ENCODE measurements around the gene TARBP1. TPM values are rescaled to one million over a fixed set of nuclear protein-coding genes. Genes with fewer than 3 reads are reported as not detected.
A peak's percentile ranks its signal among the peaks of the same experiment; 100 is the strongest.

TARBP1 gene
- total and polyA plus RNA-seq, 4 experiments from 2014 or later, result 10.0 to 27.5 (median 20.0) TPM

DNA sequence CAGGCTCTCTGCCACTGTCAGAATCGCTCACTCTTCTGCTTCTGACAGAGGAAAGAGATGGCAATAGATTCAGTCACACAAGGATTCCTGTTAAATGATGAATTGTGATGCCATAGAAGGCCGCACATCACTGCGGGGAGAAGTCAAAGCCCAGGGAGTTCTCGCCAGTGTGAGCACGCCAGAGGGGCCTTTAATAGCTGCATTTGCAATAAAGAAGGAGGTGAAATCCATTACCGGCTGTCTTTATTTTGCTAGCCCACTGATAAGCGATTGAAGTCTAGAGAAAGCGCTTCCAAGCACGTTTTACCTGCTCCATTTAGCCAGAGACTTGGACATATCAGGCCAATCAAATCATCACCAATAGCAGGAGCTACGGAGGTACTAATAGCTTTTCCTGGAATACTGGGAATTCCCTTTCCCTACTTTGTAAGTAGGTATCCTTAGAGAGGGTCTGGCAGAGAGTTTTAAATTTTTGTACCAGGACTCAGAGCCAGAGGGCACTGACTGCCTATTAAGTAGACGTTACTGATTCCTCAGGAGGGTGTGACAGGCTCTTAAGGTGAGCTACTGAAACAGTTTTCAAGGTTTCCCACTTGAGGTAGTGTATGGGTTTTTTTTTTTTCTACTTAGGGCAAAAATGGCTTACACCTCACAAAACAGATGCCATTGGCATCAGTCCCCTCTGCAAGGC is 10.2 kb upstream of the TARBP1 start:
- no peak for DNase-seq
- Histone ChIP-seq H3K36me3 (ENCODE audit: insufficient read depth, low read length) (no peaks in the 10 kb centered on the region), H3K4me1 (ENCODE audit: insufficient read depth, low read length) (peaks cover 10% of the 10 kb centered on the region), H3K4me3 (ENCODE audit: low read length in 2 of 2) (no peak overlapping the region), H3K27me3 (ENCODE audit: insufficient read depth, low read length) (no peaks in the 10 kb centered on the region), H3K9me3 (ENCODE audit: control insufficient read depth in 1 of 2, low read length in 2 of 2) (no peaks in the 10 kb centered on the region), H3K27ac (ENCODE audit: low read depth, low read length) (no peak overlapping the region)
- no peaks in the 10 kb centered on the region for H3K9me3 Mint-ChIP-seq
- H3K27me3 Mint-ChIP-seq, result peaks cover 2 to 5% of the 10 kb centered on the region in 2 donors
- peaks cover 5 to 23% (median 6%) of the 10 kb centered on the region in 4 donors for H3K4me1 Mint-ChIP-seq
- ChIA-PET CTCF (ENCODE audit: partially characterized antibody) (no interaction called here), POLR2A (ENCODE audit: partially characterized antibody) (no interaction called here)
- H3K4me3 Mint-ChIP-seq, result no peak overlapping the region
- H3K27ac Mint-ChIP-seq, result no peak overlapping the region
- H3K36me3 Mint-ChIP-seq, result no peaks in the 10 kb centered on the region
- intact Hi-C loops (cut with micrococcal nuclease), result no loop called here

DNA sequence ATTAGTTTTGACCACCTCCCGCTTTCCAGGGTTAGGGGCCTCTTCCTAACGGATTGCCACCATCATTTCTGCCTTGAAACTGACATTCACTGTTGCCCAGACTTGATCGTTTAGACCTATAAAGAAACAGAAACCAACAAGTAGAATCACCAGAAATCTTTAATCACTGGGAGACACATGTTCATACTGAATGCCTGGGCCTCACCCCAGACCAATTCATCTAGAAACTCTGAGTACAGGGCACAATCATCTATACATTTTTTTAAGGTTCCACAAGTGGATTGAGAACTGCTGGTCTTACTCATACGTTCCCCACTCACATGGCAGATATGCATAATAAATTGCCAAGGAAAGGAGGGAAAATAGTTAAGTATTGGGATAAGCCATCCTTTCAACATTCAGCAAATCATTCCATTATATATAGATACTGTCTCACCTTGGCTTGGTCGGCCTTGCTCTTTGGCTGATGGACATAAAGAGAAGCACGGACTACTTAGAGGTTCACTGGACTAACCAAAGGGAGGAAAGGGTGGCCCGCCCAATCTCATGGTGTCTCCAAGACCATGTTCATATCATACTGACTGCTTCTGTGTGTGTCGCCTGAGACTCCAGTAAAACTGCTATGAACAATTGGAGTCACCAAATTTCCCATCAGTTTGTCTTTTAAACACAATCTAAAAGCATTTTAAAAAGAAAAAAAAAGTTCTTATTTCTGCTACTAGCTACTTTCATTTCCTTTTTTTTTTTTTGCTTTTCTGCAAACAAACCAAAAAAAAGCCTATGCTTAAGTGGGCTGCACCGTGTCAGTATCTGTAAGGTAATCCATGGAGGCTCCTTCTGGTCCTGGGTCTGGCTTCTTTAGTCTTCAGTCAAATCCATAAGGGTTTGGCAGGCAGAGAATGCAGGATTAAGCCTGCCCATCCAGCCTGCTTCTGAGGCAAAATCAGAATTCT is 9.4 kb upstream of the TARBP1 start:
- POLR2A ChIA-PET (ENCODE audit: partially characterized antibody), result interaction anchor here (1.3 kb wide), 1 partner anchor 9 kb away, joined by 4 read pairs; the partner anchor contains the start of gene TARBP1

DNA sequence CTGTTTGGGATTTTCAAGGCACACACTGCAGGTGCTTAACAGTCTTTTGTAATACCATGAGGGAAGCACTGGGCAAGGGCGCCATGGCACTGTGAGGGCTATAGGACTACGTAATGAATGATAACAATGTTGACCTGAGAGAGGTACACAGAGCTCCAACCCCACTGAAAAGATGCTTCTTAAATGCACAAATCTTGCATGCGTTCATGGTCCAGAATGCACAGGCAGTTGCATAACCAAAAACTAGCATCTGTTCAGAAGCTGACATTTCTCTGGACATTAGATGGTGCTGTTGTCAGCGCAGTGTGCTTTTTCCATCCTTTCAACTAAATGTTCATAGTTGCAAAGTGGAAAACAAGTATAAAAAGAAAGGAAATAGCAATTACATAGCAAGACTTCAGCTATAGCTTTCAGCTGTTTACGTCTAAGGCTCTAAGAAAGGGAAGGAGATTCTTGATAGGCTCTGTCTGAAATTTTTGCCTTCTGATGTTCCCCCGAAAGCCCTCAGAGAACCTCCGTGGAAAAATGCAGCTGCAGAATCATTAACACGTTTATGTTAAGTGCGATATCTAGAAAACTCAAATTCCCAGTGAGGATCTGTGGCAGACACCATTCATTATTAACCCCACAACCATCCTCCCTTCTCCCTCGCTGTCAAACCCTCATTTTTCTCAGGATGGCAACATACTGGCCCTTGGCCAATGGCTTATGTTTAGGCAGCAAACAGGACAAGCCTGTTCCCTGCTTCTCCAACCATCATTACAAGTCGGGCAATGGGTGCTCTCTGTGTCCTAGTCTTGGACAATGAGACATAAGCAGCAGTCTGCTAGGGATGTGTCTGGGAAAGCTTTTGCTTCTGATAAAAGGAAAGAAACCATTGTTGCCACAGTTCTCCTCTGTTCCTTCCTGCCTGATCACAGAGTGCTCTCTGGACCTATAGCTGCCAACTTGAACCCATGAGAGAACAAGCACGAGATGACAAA is 8.2 kb upstream of the TARBP1 start:
- Histone ChIP-seq H3K27ac (ENCODE audit: low read depth, low read length) (no peak overlapping the region), H3K4me3 (ENCODE audit: low read length in 2 of 2) (no peak overlapping the region), H3K9me3 (ENCODE audit: control insufficient read depth in 1 of 2, low read length in 2 of 2) (no peaks in the 10 kb centered on the region), H3K27me3 (ENCODE audit: insufficient read depth, low read length) (no peaks in the 10 kb centered on the region), H3K4me1 (ENCODE audit: insufficient read depth, low read length) (peaks cover 10% of the 10 kb centered on the region), H3K36me3 (ENCODE audit: insufficient read depth, low read length) (no peaks in the 10 kb centered on the region)
- DNase-seq, result peak in 2 of 5 donors; percentile 13 to 20
- Mint-ChIP-seq H3K4me3 (peak overlapping the region in 4 of 8 donors; percentile 4 to 31 (median 19)), H3K36me3 (no peaks in the 10 kb centered on the region), H3K4me1 (peaks cover 5 to 23% (median 6%) of the 10 kb centered on the region in 4 donors), H3K9me3 (no peaks in the 10 kb centered on the region), H3K27me3 (peaks cover 5 to 13% of the 10 kb centered on the region in 2 donors), H3K27ac (peak overlapping the region in 2 of 7 donors; percentile 13 to 22)
- POLR2A ChIA-PET (ENCODE audit: partially characterized antibody), result interaction anchor here (0.6 to 1.3 kb wide), 2 partner anchors 8 to 113 kb away, joined by 3 to 4 read pairs; partner anchors contain the start of genes COA6 and TARBP1
- CTCF ChIA-PET (ENCODE audit: partially characterized antibody), result interaction anchor here (0.7 to 2.3 kb wide), 8 partner anchors 9 to 929 kb away, joined by 3 to 14 read pairs (median 6); no protein-coding TSS in a partner anchor
- intact Hi-C loops (cut with micrococcal nuclease), result no loop called here

More for the DNA sequence above, 9.4 kb upstream of the TARBP1 start:
- Mint-ChIP-seq H3K27me3 (peaks cover 0 to 5% of the 10 kb centered on the region in 2 donors), H3K4me3 (peak overlapping the region in 1 of 8 donors; percentile 42), H3K36me3 (no peaks in the 10 kb centered on the region), H3K4me1 (peaks cover 5 to 23% (median 6%) of the 10 kb centered on the region in 4 donors), H3K27ac (peak overlapping the region in 3 of 7 donors; percentile 1 to 21 (median 17)), H3K9me3 (no peaks in the 10 kb centered on the region)
- peaks cover 10% of the 10 kb centered on the region for H3K4me1 ChIP-seq (ENCODE audit: insufficient read depth, low read length)
- H3K27ac ChIP-seq (ENCODE audit: low read depth, low read length), result no peak overlapping the region
- no peaks in the 10 kb centered on the region for H3K36me3 ChIP-seq (ENCODE audit: insufficient read depth, low read length)
- intact Hi-C loops (cut with micrococcal nuclease), result no loop called here
- DNase-seq, result no peak
- H3K4me3 ChIP-seq (ENCODE audit: low read length in 2 of 2), result no peak overlapping the region
- CTCF ChIA-PET (ENCODE audit: partially characterized antibody), result interaction anchor here (1.2 to 2.1 kb wide), 3 partner anchors 11 to 928 kb away, joined by 6 to 14 read pairs (median 7); no protein-coding TSS in a partner anchor
- H3K9me3 ChIP-seq (ENCODE audit: control insufficient read depth in 1 of 2, low read length in 2 of 2), result no peaks in the 10 kb centered on the region
- no peaks in the 10 kb centered on the region for H3K27me3 ChIP-seq (ENCODE audit: insufficient read depth, low read length)

DNA sequence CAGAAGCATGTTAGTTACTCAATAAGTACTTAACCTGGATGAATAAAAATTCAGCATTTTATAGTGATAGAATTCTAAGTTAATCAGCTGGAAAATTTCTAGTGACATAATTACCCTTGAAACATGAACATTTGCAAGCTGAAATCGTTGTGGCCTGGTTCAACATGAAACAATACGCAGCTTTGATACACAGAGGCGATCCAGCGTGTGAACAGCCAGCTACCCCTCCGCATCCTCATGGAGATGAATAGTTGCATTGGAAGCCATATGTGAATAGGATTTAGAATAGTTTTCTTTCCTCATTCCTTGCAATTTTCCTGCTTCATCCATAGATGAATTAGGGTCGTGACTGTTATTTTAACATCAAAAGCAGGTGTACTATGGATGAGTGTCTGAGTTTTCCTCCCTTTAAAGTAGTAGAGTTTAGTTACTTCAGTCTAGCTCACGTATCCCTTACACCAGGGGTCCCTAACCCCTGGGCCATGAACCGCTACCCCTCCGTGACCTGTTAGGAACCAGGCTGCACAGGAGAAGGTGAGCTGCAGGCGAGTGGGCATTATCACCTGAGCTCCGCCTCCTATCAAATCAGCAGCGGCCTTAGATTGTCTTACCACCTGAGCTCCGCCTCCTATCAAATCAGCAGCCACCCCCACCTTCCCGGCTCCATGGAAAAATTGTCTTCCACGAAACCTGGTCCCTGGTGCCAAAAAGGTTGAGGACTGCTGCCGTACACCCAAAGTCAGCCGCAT is 6.2 kb upstream of the TARBP1 start:
- H3K36me3 Mint-ChIP-seq, result no peaks in the 10 kb centered on the region
- no peaks in the 10 kb centered on the region for H3K9me3 ChIP-seq (ENCODE audit: control insufficient read depth in 1 of 2, low read length in 2 of 2)
- H3K4me3 Mint-ChIP-seq, result no peak overlapping the region
- no peak overlapping the region for H3K27ac Mint-ChIP-seq
- H3K36me3 ChIP-seq (ENCODE audit: insufficient read depth, low read length), result no peaks in the 10 kb centered on the region
- H3K9me3 Mint-ChIP-seq, result no peaks in the 10 kb centered on the region
- peaks cover 3 to 15% (median 5%) of the 10 kb centered on the region in 4 donors for H3K4me1 Mint-ChIP-seq
- no peak overlapping the region for H3K4me3 ChIP-seq (ENCODE audit: low read length in 2 of 2)
- DNase-seq, result no peak
- no peak overlapping the region for H3K27ac ChIP-seq (ENCODE audit: low read depth, low read length)
- H3K4me1 ChIP-seq (ENCODE audit: insufficient read depth, low read length), result peaks cover 10% of the 10 kb centered on the region
- POLR2A ChIA-PET (ENCODE audit: partially characterized antibody), result no interaction called here
- CTCF ChIA-PET (ENCODE audit: partially characterized antibody), result interaction anchor here (0.8 to 2.3 kb wide), 3 partner anchors 14 to 648 kb away, joined by 3 to 6 read pairs (median 3); no protein-coding TSS in a partner anchor
- peaks cover 5 to 13% of the 10 kb centered on the region in 2 donors for H3K27me3 Mint-ChIP-seq
- H3K27me3 ChIP-seq (ENCODE audit: insufficient read depth, low read length), result no peaks in the 10 kb centered on the region
- intact Hi-C loops (cut with micrococcal nuclease), result no loop called here

DNA sequence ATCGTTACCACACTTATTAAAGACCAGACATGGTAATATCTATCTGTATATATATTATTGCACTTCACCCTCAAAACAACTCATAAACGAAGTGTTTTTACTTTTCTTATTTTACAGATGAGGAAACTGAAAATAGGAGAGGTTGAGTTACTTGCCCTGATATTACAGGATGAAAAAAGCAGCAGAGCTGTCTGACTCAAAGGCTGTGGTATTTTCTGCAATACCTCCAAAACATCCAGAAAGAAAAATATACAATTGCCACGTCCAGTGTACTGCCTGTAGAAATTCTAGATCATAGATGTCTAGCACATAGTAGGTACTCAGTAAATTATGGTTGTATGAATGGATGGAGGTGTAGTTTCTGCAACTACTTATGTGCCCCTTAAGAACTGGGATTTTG is 5.2 kb upstream of the TARBP1 start:
- ChIA-PET CTCF (ENCODE audit: partially characterized antibody) (no interaction called here), POLR2A (ENCODE audit: partially characterized antibody) (no interaction called here)
- Histone ChIP-seq H3K27ac (ENCODE audit: low read depth, low read length) (no peak overlapping the region), H3K9me3 (ENCODE audit: control insufficient read depth in 1 of 2, low read length in 2 of 2) (no peaks in the 10 kb centered on the region), H3K4me3 (ENCODE audit: low read length in 2 of 2) (no peak overlapping the region), H3K36me3 (ENCODE audit: insufficient read depth, low read length) (no peaks in the 10 kb centered on the region), H3K27me3 (ENCODE audit: insufficient read depth, low read length) (no peaks in the 10 kb centered on the region), H3K4me1 (ENCODE audit: insufficient read depth, low read length) (peaks cover 13% of the 10 kb centered on the region)
- DNase-seq, result no peak
- Mint-ChIP-seq H3K36me3 (no peaks in the 10 kb centered on the region), H3K9me3 (no peaks in the 10 kb centered on the region), H3K4me3 (no peak overlapping the region), H3K27ac (no peak overlapping the region), H3K4me1 (peaks cover 3 to 19% (median 8%) of the 10 kb centered on the region in 4 donors), H3K27me3 (peaks cover 5 to 13% of the 10 kb centered on the region in 2 donors)
- intact Hi-C loops (cut with micrococcal nuclease), result no loop called here

DNA sequence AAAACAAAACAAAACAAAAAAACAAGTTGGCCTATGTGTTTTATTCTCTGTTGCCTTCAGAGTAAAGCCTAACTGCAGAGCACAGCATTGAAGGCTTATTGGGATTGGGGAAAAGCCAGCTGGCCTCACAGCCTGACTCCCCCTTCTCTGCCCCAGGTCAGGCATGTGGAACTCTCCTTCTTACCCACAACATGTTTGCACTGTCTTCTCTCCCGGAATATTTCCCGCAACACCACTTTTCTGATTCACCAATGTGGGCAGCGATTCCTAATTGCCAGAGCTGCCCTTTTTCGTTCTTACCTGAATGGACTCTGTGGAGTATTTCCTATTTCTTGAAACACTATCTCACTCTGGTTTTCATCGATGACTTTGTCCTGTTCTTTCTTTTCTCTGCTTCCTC is 2.8 kb upstream of the TARBP1 start:
- peak overlapping the region in 1 of 8 donors; percentile 27 for H3K4me3 Mint-ChIP-seq
- Histone ChIP-seq H3K9me3 (ENCODE audit: control insufficient read depth in 1 of 2, low read length in 2 of 2) (no peaks in the 10 kb centered on the region), H3K4me1 (ENCODE audit: insufficient read depth, low read length) (peaks cover 15% of the 10 kb centered on the region), H3K4me3 (ENCODE audit: low read length in 2 of 2) (no peak overlapping the region), H3K27me3 (ENCODE audit: insufficient read depth, low read length) (no peaks in the 10 kb centered on the region), H3K36me3 (ENCODE audit: insufficient read depth, low read length) (no peaks in the 10 kb centered on the region), H3K27ac (ENCODE audit: low read depth, low read length) (no peak overlapping the region)
- DNase-seq, result no peak
- CTCF ChIA-PET (ENCODE audit: partially characterized antibody), result no interaction called here
- peak overlapping the region in 1 of 7 donors; percentile 5 for H3K27ac Mint-ChIP-seq
- peaks cover 5 to 13% of the 10 kb centered on the region in 2 donors for H3K27me3 Mint-ChIP-seq
- H3K9me3 Mint-ChIP-seq, result no peaks in the 10 kb centered on the region
- no peaks in the 10 kb centered on the region for H3K36me3 Mint-ChIP-seq
- POLR2A ChIA-PET (ENCODE audit: partially characterized antibody), result no interaction called here
- intact Hi-C loops (cut with micrococcal nuclease), result no loop called here
- peaks cover 6 to 18% (median 11%) of the 10 kb centered on the region in 4 donors for H3K4me1 Mint-ChIP-seq

All from CD4-positive, alpha-beta memory T cell (primary cell).